CD4-positive, alpha-beta T cell treated with Interleukin-17A for 4 hours (primary cell): ENCODE data around the gene FRK.

Experiments used
- DNase-seq: peaks from one replicate; pipeline ENCODE4 v3.0.0-alpha.2; 2020; ENCODE audit warnings: mixed read lengths

Gene FRK

DNA sequence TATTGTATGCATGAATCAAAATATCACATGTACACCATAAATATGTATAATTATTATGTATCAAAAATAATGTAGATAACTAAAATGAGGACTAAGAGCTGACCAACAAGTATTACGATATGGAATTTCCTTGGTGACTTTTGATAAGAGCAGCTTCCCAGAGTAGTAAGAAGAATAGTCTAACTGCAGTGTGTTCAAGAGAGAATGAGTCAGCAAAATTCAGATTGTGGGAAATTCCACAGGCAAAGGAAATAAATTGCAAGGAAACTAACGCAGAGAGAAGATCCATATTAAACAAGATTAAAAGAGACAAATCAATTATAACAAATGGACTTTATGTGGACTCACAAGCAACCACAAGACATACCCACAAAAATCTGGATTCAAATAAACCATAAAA, 26.4 kb downstream of the FRK start:
- DNase-seq, result no peak

- no peak for DNase-seq
Observed at GRCh38 chr6:116033687-116034303, 26.9 kb downstream of the FRK start.

- DNase-seq, result no peak
Observed at GRCh38 chr6:116030770-116031169, 29.9 kb downstream of the FRK start.

DNA sequence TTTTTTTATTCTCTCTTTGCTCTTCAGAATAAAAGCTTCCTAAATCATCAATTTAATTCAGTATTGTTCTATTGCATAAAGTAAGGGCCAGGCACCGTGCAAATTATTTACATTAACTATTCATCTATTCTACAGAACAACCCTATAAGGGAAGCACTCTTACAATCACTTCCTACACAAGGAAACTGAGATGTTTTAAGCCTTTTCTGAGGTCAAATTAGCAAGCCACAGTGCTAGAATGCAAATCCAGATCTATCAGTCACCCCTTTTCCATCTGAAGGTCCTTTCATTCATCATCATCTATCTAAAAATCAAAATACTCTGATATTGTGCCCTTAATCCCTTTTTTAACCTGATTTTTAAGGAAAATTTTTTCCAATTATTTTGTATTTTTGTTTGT, 31.2 kb downstream of the FRK start:
- DNase-seq, result no peak

- no peak for DNase-seq
Observed at GRCh38 chr6:116028233-116028632, 32.5 kb downstream of the FRK start.

DNA sequence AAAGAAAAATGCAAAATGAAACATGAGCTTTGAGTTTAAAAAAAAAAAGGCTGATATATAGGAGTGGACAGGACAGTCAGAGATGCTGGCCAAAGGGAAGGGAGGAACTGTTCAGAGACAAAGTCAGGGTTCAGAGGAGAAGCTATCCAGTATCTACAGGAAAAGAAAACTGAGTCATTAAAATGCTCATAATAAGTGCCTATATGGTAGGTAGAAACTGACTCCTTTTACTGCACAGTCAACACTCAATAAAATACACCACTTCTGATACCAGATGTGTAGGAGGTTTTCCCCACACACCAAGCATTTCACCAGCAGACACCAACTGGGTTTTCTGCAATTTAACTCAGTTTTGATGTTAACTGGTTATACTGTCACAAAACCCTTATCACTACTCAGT, 32.9 kb downstream of the FRK start:
- no peak for DNase-seq

DNA sequence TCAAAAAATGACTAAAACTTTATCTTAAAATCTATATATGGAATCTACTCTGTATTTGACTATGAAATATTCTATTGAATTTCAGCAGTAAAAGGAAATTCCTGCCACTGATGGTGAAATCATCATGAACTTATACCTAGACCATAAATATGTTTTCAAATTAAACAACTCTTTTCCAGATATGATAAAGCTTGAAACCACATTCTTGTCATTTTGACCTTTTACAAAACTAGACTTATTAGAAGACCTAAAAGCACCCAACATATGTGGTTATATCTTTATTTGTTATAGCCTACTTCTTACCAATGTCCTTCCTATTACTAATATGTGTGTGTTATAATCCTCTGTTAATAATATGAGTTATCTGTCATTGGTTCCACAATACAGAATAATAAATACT, 35.3 kb downstream of the FRK start:
- DNase-seq, result no peak

DNA sequence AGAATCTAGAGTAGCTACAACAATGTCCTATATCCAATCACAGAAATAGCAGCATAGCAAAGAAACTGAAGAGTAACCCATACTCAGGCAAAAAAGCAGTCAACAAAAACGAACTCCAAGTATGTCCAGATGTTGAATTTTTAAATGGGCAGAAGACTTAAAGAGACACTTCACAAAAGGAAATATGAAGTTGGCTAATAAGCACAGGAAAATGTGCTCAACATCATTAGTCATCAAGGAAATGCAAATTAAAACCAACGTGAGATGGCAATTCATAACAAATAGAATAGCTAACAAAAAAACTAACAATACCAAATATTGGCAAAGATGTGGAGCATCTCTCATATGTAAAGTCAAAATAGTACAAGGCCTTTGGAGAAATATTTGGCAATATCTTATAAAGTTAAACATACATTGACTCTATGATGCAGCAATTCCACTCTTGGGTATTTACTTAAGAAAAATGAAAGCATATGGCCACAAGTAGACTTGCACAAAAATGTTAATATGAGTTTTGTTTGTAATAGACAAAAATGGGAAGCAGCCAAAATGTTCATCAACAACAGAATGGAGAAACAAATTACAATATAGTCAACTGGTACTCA, 37.7 kb downstream of the FRK start:
- no peak for DNase-seq

DNA sequence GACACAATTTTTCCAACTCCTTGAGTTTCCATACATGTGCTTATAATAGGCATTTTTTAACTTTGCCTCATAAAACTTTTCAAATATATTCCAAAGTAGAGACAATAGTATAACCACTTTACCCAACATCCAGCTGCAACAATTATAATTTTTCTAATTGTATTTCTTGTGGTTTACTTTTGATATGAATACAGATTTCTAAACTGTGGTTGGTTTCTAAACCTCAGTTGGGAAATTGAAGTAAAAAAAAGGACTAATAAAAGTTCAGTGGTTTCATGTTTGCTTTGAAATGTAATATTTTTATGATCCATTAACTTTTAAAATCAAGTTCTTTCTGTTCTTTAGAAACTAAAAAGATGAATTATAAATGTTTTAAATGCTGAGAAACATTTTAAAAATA, 40.0 kb downstream of the FRK start:
- no peak for DNase-seq

DNA sequence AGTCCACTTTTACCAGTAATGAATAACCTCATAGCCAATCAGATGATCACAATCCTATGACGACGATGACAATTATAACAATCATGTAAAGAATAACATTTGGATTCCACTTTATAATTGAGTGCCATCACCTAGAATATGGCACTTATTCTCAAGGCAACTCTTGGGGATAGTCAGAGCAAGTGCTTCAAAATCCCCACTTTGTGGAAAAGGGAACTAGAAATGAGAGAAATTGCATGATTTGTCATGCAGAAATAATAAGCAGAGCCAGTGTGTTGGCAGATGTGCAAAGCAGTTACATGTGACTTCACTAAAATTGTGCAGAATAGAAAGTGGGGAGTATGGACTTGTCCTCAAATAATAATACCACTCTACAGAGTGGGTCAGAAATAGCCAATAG, 41.3 kb downstream of the FRK start:
- DNase-seq, result no peak

- no peak for DNase-seq
Observed at GRCh38 chr6:116018976-116019375, 41.7 kb downstream of the FRK start.

DNA sequence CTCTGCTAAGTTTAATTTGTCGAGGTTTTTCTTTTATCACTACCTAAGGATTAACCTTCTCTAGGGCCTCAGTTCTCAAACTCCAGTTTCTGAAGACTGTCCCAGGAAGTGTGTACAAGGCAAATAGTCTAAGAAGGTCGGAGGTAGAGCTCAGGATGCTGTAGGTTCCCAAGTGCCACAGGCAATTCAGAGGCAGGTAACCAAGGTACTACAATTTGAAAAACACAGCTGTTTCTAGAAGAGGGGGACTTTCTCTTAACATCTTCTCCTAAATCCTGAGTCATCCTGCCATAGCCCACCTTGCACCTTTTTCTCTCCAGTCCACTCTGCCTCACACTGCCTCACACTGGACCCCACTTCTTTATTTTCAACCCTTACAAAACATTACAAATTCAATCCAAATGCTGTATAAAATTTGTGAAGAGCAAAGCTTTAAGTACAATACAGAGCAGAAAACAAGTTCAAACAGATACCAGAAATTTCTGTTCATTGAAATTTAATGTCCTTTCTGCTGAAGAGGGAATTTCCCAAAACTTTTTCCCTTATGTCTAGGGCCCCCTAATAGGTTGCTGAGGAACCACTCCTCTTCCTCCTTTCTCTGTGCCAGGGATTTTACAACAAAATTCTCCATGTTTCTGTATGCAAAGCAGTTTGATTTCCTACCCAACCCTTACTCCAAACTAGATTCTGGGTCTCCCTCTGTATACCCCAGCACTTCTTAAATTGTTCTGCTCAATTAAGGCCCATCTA, 43.0 kb downstream of the FRK start:
- no peak for DNase-seq

DNA sequence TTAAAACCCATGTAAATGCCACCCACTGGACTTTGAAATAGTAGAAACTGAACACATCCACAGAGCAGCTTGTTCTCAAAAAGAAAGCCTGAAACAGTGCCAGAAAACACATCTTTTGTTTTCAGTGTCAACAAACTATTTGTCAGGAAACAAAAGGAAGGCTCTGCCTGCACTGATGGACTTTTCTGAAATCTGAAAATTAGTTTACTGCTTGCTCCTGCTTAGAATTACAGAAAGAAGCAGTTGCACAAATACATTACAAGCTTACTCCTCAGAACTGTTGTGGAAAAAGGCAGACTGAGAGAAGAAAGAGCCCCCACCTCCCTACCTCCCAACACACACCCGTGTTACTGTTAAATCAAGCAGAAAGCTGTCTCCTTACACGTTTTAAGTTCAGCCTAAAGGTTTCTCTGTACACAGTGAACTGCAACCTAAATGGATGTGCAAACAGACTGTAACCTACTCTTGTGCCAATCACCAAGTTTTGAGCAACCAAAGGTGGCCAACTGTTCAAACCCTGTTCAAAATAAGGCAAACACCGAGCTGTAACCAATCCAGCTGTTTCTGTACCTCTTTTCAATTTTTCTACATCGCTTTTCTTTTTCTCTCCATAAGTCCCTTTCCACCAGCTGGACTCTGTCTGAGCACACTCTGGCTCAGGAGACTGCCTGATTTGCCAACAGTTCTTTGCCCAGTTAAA, 43.7 kb downstream of the FRK start:
- no peak for DNase-seq

- no peak for DNase-seq
Observed at GRCh38 chr6:116015983-116016382, 44.7 kb downstream of the FRK start.

- no peak for DNase-seq
Observed at GRCh38 chr6:116015561-116015960, 45.1 kb downstream of the FRK start.

GRCh38 chr6:116012951-116013350, 47.7 kb downstream of the FRK start:
- DNase-seq, result no peak

- no peak for DNase-seq
Observed at GRCh38 chr6:116012471-116012949, 48.2 kb downstream of the FRK start.

GRCh38 chr6:116011520-116011919, 49.2 kb downstream of the FRK start:
- DNase-seq, result no peak

- peak; percentile 57 for DNase-seq
Observed at GRCh38 chr6:116010790-116011401, 49.8 kb downstream of the FRK start.

GRCh38 chr6:116010386-116010785, 50.3 kb downstream of the FRK start:
- no peak for DNase-seq

- no peak for DNase-seq
Observed at GRCh38 chr6:116008470-116009243, 52.0 kb downstream of the FRK start.
